Peyer's patch (tissue), 4 donors: ENCODE results near the gene LAMC2. TPM values are rescaled to one million over a fixed set of nuclear protein-coding genes. Genes with fewer than 3 reads are reported as not detected.

Source experiments
- DNase-seq, 3 donors: peaks; one replicate each; pipeline ENCODE4 v3.0.0-alpha.2; 2017 to 2019
- H3K27ac ChIP-seq, 4 donors: fragments of 200-600 bp; sonication (generic); one replicate each; pipeline ENCODE4 v1.5.1; 2016 to 2019
- H3K27me3 ChIP-seq, 2 donors: fragments of 200-600 bp; sonication (generic); one replicate each; pipeline ENCODE4 v1.5.1; 2019
- H3K36me3 ChIP-seq, 3 donors: fragments of 200-600 bp; sonication (generic); one replicate each; pipeline ENCODE4 v1.5.1; 2016 to 2019
- H3K4me1 ChIP-seq, 4 donors: fragments of 200-600 bp; sonication (generic); one replicate each; pipeline ENCODE4 v1.5.1; 2016 to 2019
- H3K4me3 ChIP-seq, 4 donors: fragments of 200-600 bp; sonication (generic); 1 replicate in 3 of 4; 2 replicates in 1 of 4; pipeline ENCODE4 v1.5.1; 2016 to 2019; ENCODE audit warnings: mild to moderate bottlenecking in 1 of 4
- H3K9me3 ChIP-seq, 4 donors: fragments of 200-600 bp; sonication (generic); one replicate each; pipeline ENCODE4 v1.5.1; 2016 to 2019; ENCODE audit warnings: mild to moderate bottlenecking in 1 of 4
- POLR2A ChIP-seq, 2 donors: fragments of 450-650 bp; IDR thresholded peaks; one replicate each; pipeline ENCODE4 v1.5.1; 2017; ENCODE audit warnings: antibody characterized with exemption in 2 of 2, mild to moderate bottlenecking in 2 of 2, moderate library complexity in 2 of 2
- total RNA-seq, 4 donors: library from RNA; depleted of rRNA; stranded (reverse); fragments of >200 nt; gene quantifications; one replicate each; pipeline ENCODE4 v1.1.0, GENCODE V29; 2016
- TF ChIP-seq, protein P1 (sequence below), 6 experiments: fragments of 450-650 bp in 4 of 6; fragments of 200-600 bp in 2 of 6; sonication (generic) in 1 of 6; IDR thresholded peaks; one replicate each; pipeline ENCODE4 v1.5.1; 2017 to 2019; ENCODE audit warnings: antibody characterized with exemption in 6 of 6, mild to moderate bottlenecking in 3 of 6, moderate library complexity in 1 of 6

Gene LAMC2
- total RNA-seq, 4 donors from 2014 or later, result 3.3 to 29.7 (median 17.3) TPM

DNA sequence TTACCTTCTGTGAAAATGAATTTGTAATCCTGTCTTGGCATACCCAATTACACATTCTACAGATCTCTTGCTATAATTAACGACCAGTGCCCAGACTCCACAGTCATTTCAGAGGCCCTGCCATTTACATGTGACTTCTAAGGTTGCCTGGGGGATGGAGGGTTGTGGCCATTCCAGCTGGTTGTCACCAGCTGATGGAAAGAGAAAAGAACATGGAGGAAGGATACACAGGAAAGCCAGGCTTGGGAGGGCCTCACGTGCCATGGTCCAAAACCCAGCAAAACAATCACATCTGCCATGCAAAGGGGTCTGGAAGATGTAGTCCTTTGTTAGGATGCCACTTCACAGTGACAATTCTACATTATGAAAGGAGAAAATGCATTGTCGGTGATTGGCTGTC lies 59.3 kb downstream of the LAMC2 start:
- H3K4me3 ChIP-seq, result no peak overlapping the region
- H3K27me3 ChIP-seq, result no peaks in the 10 kb centered on the region
- TF ChIP-seq, protein P1, sequence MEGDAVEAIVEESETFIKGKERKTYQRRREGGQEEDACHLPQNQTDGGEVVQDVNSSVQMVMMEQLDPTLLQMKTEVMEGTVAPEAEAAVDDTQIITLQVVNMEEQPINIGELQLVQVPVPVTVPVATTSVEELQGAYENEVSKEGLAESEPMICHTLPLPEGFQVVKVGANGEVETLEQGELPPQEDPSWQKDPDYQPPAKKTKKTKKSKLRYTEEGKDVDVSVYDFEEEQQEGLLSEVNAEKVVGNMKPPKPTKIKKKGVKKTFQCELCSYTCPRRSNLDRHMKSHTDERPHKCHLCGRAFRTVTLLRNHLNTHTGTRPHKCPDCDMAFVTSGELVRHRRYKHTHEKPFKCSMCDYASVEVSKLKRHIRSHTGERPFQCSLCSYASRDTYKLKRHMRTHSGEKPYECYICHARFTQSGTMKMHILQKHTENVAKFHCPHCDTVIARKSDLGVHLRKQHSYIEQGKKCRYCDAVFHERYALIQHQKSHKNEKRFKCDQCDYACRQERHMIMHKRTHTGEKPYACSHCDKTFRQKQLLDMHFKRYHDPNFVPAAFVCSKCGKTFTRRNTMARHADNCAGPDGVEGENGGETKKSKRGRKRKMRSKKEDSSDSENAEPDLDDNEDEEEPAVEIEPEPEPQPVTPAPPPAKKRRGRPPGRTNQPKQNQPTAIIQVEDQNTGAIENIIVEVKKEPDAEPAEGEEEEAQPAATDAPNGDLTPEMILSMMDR (IDR thresholded peaks at IDR 0.05), result no peak
- TF ChIP-seq POLR2A (IDR thresholded peaks at IDR 0.05), result no peak
- H3K27ac ChIP-seq, result no peak overlapping the region
- no peaks in the 10 kb centered on the region for H3K36me3 ChIP-seq
- H3K4me1 ChIP-seq, result no peaks in the 10 kb centered on the region
- no peak for DNase-seq
- H3K9me3 ChIP-seq, result no peaks in the 10 kb centered on the region

DNA sequence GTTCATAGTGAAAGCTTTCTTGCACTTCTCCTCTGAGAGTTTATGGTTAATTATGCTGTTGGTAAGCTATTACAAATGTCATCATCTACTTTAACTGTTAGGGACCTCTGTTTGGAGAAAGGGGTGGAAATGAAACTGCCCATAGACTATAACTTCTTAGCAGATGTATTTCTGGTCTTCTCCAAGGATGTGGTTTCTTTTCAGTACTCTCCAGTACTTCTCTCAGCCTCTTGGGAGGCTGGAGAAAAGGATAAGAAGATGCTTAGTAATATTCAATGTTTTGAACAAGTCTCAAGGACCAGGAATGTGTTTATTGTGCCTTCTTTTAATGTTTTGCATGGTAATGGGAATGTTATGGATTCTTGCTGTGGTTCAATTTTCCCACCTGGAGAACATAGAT lies 60.4 kb downstream of the LAMC2 start:
- TF ChIP-seq, protein P1 (IDR thresholded peaks at IDR 0.05), result no peak
- no peak for TF ChIP-seq POLR2A (IDR thresholded peaks at IDR 0.05)
- H3K4me3 ChIP-seq, result no peak overlapping the region
- no peaks in the 10 kb centered on the region for H3K36me3 ChIP-seq
- no peaks in the 10 kb centered on the region for H3K27me3 ChIP-seq
- no peak for DNase-seq
- no peaks in the 10 kb centered on the region for H3K4me1 ChIP-seq
- no peaks in the 10 kb centered on the region for H3K9me3 ChIP-seq
- peak overlapping the region in 1 of 4 donors; percentile 7 for H3K27ac ChIP-seq

DNA sequence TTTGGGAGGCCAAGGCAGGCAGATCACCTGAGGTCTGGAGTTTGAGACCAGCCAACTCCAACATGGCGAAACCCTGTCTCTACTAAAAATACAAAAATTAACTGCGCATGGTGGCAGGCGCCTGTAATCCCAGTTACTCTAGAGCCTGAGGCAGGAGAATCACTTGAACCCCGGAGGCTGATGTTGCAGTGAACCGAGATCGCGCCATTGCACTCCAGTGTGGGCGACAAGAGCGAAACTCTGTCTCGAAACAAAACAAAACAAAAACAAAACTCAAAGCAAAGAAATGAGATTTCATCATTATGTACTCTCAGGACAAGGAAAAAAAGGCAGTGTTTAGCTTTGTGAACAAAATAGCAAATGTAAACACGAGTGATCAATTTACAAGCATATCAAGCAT lies 61.0 kb downstream of the LAMC2 start:
- Histone ChIP-seq H3K27me3 (no peaks in the 10 kb centered on the region), H3K36me3 (no peaks in the 10 kb centered on the region), H3K4me3 (no peak overlapping the region), H3K27ac (peak overlapping the region in 1 of 4 donors; percentile 7), H3K9me3 (no peaks in the 10 kb centered on the region), H3K4me1 (no peaks in the 10 kb centered on the region)
- TF ChIP-seq, protein P1 (IDR thresholded peaks at IDR 0.05), result no peak
- TF ChIP-seq POLR2A (IDR thresholded peaks at IDR 0.05), result no peak
- DNase-seq, result peak in 1 of 3 donors; percentile 32

DNA sequence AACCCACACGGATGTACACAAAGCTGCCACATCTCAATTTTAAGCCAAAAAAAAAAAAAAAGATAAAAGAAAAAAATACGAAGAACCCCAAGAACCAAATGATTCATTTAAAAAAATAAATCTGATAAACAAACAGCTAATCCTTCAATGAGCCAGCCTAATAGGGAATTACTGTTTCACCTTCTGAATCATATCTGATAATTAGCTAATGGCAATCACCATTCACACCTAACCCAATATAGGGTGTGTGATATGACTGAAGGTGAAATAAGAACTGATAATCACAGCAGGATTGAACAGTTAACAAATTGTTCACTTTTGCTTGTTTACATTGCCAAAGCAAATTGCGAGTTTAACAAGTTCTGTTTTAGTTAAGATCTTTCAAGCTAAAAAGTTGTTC lies 61.4 kb downstream of the LAMC2 start:
- TF ChIP-seq POLR2A (IDR thresholded peaks at IDR 0.05), result no peak
- TF ChIP-seq, protein P1 (IDR thresholded peaks at IDR 0.05), result no peak
- no peak for DNase-seq
- Histone ChIP-seq H3K4me3 (no peak overlapping the region), H3K27ac (no peak overlapping the region), H3K27me3 (no peaks in the 10 kb centered on the region), H3K4me1 (no peaks in the 10 kb centered on the region), H3K9me3 (no peaks in the 10 kb centered on the region), H3K36me3 (no peaks in the 10 kb centered on the region)

DNA sequence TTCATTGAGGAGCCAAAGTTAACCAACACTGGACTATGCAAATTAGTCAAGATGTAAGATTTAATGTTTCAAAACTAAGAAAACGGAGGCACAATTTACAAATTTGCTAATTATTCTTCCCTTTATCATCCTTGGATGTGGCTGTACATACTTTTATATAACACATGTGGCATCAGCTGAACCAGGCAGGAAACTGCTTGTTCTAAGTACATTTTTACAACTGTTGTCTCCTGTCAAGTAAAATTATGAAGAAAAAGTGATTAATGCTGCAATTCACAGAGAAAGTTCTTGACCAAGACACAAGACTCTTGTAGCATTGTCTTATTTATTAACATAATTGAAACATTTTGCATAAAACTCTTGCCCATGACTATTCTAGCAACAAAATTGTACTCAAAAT lies 61.9 kb downstream of the LAMC2 start:
- Histone ChIP-seq H3K27me3 (no peaks in the 10 kb centered on the region), H3K9me3 (no peaks in the 10 kb centered on the region), H3K36me3 (no peaks in the 10 kb centered on the region), H3K27ac (no peak overlapping the region), H3K4me1 (no peaks in the 10 kb centered on the region), H3K4me3 (no peak overlapping the region)
- no peak for DNase-seq
- TF ChIP-seq, protein P1 (IDR thresholded peaks at IDR 0.05), result no peak
- no peak for TF ChIP-seq POLR2A (IDR thresholded peaks at IDR 0.05)
